Activated CD4-positive, CD25-positive, alpha-beta regulatory T cell (primary cell): ENCODE results near the gene NLRP14.

Experiments
- DNase-seq, 4 experiments: peaks; one replicate each; lab custom pipeline; 2025; lab: John Stamatoyannopoulos, UW

NLRP14 gene

GRCh38 chr11:7020183-7020917 lies at the start of gene NLRP14, which contains the start of gene ZNF214:
NLRP14 (plus strand) TSS chr11:7020479; CDS start chr11:7038587, 18,108 bp downstream.
ZNF214 (minus strand) TSS chr11:7020346; CDS start chr11:7002835, 17,511 bp downstream.
- no peak for DNase-seq

GRCh38 chr11:6979365-6979764 lies 40.9 kb upstream of the NLRP14 start:
- no peak for DNase-seq

- no peak for DNase-seq
These were observed 33.8 kb upstream of the NLRP14 start for GRCh38 chr11:6986487-6986886.

GRCh38 chr11:6988506-6988905 lies 31.8 kb upstream of the NLRP14 start:
- no peak for DNase-seq

- no peak for DNase-seq
These were observed 29.1 kb upstream of the NLRP14 start for GRCh38 chr11:6991227-6991626.

GRCh38 chr11:6992026-6992425 lies 28.3 kb upstream of the NLRP14 start:
- DNase-seq, result no peak

GRCh38 chr11:6992457-6993417 lies 27.5 kb upstream of the NLRP14 start:
- no peak for DNase-seq

- no peak for DNase-seq
These were observed 24.6 kb upstream of the NLRP14 start for GRCh38 chr11:6995703-6996102.

- DNase-seq, result no peak
These were observed 15.8 kb upstream of the NLRP14 start for GRCh38 chr11:7004482-7004881.

GRCh38 chr11:7014118-7014517 lies 6.2 kb upstream of the NLRP14 start:
- DNase-seq, result no peak

GRCh38 chr11:7016011-7016410 lies 4.3 kb upstream of the NLRP14 start:
- no peak for DNase-seq

- DNase-seq, result no peak
These were observed 638 bp upstream of the NLRP14 start for GRCh38 chr11:7019500-7020182.

GRCh38 chr11:7021318-7021717 lies 1.0 kb downstream of the NLRP14 start:
- DNase-seq, result no peak

- no peak for DNase-seq
These were observed 7.9 kb downstream of the NLRP14 start for GRCh38 chr11:7028141-7028540.

GRCh38 chr11:7030836-7031235 lies 10.6 kb downstream of the NLRP14 start:
- DNase-seq, result no peak

- no peak for DNase-seq
These were observed 11.2 kb downstream of the NLRP14 start for GRCh38 chr11:7031471-7031871.

GRCh38 chr11:7032692-7033091 lies 12.4 kb downstream of the NLRP14 start:
- no peak for DNase-seq

- no peak for DNase-seq
These were observed 13.7 kb downstream of the NLRP14 start for GRCh38 chr11:7034019-7034418.

GRCh38 chr11:7046474-7047175 lies 26.3 kb downstream of the NLRP14 start:
- no peak for DNase-seq

GRCh38 chr11:7050191-7050590 lies 29.9 kb downstream of the NLRP14 start:
- no peak for DNase-seq

GRCh38 chr11:7056828-7057513 lies 36.7 kb downstream of the NLRP14 start:
- DNase-seq, result no peak
